HEK293 (cell line): ENCODE measurements around the gene LYPD5.

Source experiments
- ATF2 ChIP-seq: fragments of 450-650 bp; formaldehyde crosslinking; IDR thresholded peaks from 2 replicates; pipeline ENCODE4 v1.5.1; 2016; ENCODE audit warnings: missing biosample characterization, missing genetic modification characterization, low read depth
- HIC1 ChIP-seq: fragments of 450-650 bp; formaldehyde crosslinking; IDR thresholded peaks from 2 replicates; pipeline ENCODE4 v1.5.1; 2016; ENCODE audit warnings: missing biosample characterization, missing genetic modification characterization
- KLF7 ChIP-seq: fragments of 450-650 bp; formaldehyde crosslinking; IDR thresholded peaks from 2 replicates; pipeline ENCODE4 v1.5.1; 2016; ENCODE audit warnings: missing biosample characterization, missing genetic modification characterization, borderline replicate concordance
- MEIS1 ChIP-seq: sonication (generic); formaldehyde crosslinking; IDR thresholded peaks from 2 replicates; pipeline ENCODE4 v1.8.1; 2022; ENCODE audit warnings: missing genetic modification reagents, mild to moderate bottlenecking, borderline replicate concordance
- RBAK ChIP-seq: fragments of 450-650 bp; formaldehyde crosslinking; IDR thresholded peaks from 2 replicates; pipeline ENCODE4 v1.5.1; 2016; ENCODE audit warnings: missing biosample characterization, missing genetic modification characterization
- ZBTB11 ChIP-seq: fragments of 450-650 bp; formaldehyde crosslinking; conservative IDR thresholded peaks from 2 replicates; pipeline ENCODE4 v1.5.1; 2016; ENCODE audit warnings: low read depth, missing biosample characterization, missing genetic modification characterization
- ZBTB17 ChIP-seq: fragments of 450-650 bp; formaldehyde crosslinking; IDR thresholded peaks from 2 replicates; pipeline ENCODE4 v1.5.1; 2016; ENCODE audit warnings: missing biosample characterization, missing genetic modification characterization
- ZEB2 ChIP-seq: fragments of 450-650 bp; formaldehyde crosslinking; IDR thresholded peaks from 2 replicates; pipeline ENCODE4 v1.5.1; 2016; ENCODE audit warnings: missing biosample characterization, missing genetic modification characterization
- ZFHX2 ChIP-seq: fragments of 450-650 bp; formaldehyde crosslinking; conservative IDR thresholded peaks from 2 replicates; pipeline ENCODE4 v1.5.1; 2016; ENCODE audit warnings: missing biosample characterization, missing genetic modification characterization
- ZIC2 ChIP-seq: fragments of 450-650 bp; formaldehyde crosslinking; IDR thresholded peaks from 2 replicates; pipeline ENCODE4 v1.5.1; 2016; ENCODE audit warnings: missing biosample characterization, missing genetic modification characterization
- ZNF114 ChIP-seq: fragments of 450-650 bp; formaldehyde crosslinking; IDR thresholded peaks from 2 replicates; pipeline ENCODE4 v1.5.0; 2017; ENCODE audit warnings: missing biosample characterization, missing genetic modification characterization
- ZNF140 ChIP-seq: fragments of 450-650 bp; formaldehyde crosslinking; IDR thresholded peaks from 2 replicates; pipeline ENCODE4 v1.5.1; 2016; ENCODE audit warnings: missing biosample characterization, missing genetic modification characterization
- ZNF148 ChIP-seq: fragments of 450-650 bp; formaldehyde crosslinking; IDR thresholded peaks from 2 replicates; pipeline ENCODE4 v1.5.0; 2017; ENCODE audit warnings: missing biosample characterization, missing genetic modification characterization, borderline replicate concordance
- ZNF19 ChIP-seq: fragments of 450-650 bp; formaldehyde crosslinking; IDR thresholded peaks from 2 replicates; pipeline ENCODE4; 2016; ENCODE audit warnings: missing biosample characterization, missing genetic modification characterization, low read depth
- ZNF214 ChIP-seq: fragments of 450-650 bp; formaldehyde crosslinking; IDR thresholded peaks from 2 replicates; pipeline ENCODE4 v1.5.1; 2017; ENCODE audit warnings: missing biosample characterization, mild to moderate bottlenecking, missing genetic modification characterization, borderline replicate concordance
- ZNF398 ChIP-seq: fragments of 450-650 bp; formaldehyde crosslinking; IDR thresholded peaks from 2 replicates; pipeline ENCODE4 v1.5.1; 2017; ENCODE audit warnings: missing biosample characterization, missing genetic modification characterization
- ZNF48 ChIP-seq: fragments of 450-650 bp; formaldehyde crosslinking; IDR thresholded peaks from 2 replicates; pipeline ENCODE4 v1.5.1; 2016; ENCODE audit warnings: missing biosample characterization, missing genetic modification characterization
- ZNF514 ChIP-seq: fragments of 450-650 bp; formaldehyde crosslinking; IDR thresholded peaks from 2 replicates; pipeline ENCODE4 v1.5.1; 2016; ENCODE audit warnings: missing biosample characterization, missing genetic modification characterization
- ZNF548 ChIP-seq: fragments of 450-650 bp; formaldehyde crosslinking; IDR thresholded peaks from 2 replicates; pipeline ENCODE4 v1.5.1; 2016; ENCODE audit warnings: missing biosample characterization, missing genetic modification characterization
- ZNF558 ChIP-seq: fragments of 450-650 bp; formaldehyde crosslinking; IDR thresholded peaks from 2 replicates; pipeline ENCODE4 v1.5.1; 2016; ENCODE audit warnings: missing biosample characterization, missing genetic modification characterization
- ZNF585B ChIP-seq: fragments of 450-650 bp; formaldehyde crosslinking; IDR thresholded peaks from 2 replicates; pipeline ENCODE4 v1.5.1; 2016; ENCODE audit warnings: missing biosample characterization, missing genetic modification characterization
- ZNF629 ChIP-seq: fragments of 450-650 bp; formaldehyde crosslinking; IDR thresholded peaks from 2 replicates; pipeline ENCODE4 v1.5.1; 2017; ENCODE audit warnings: missing biosample characterization, missing genetic modification characterization
- ZNF654 ChIP-seq: fragments of 450-650 bp; formaldehyde crosslinking; IDR thresholded peaks from 2 replicates; pipeline ENCODE4 v1.5.1; 2016; ENCODE audit warnings: low read depth, missing biosample characterization, missing genetic modification characterization
- ZNF747 ChIP-seq: fragments of 450-650 bp; formaldehyde crosslinking; IDR thresholded peaks from 2 replicates; pipeline ENCODE4 v1.5.1; 2016; ENCODE audit warnings: missing biosample characterization, missing genetic modification characterization
- ZNF830 ChIP-seq: fragments of 450-650 bp; IDR thresholded peaks from 2 replicates; pipeline ENCODE4 v1.5.0; 2018; ENCODE audit warnings: missing biosample characterization, missing genetic modification characterization, low read depth, mild to moderate bottlenecking, moderate library complexity
- ZSCAN30 ChIP-seq: fragments of 450-650 bp; IDR thresholded peaks from 2 replicates; pipeline ENCODE4 v1.5.1; 2018; ENCODE audit warnings: missing biosample characterization, mild to moderate bottlenecking, missing genetic modification characterization, moderate library complexity
- ZSCAN5A ChIP-seq: fragments of 450-650 bp; formaldehyde crosslinking; IDR thresholded peaks from 2 replicates; pipeline ENCODE4 v1.5.1; 2016; ENCODE audit warnings: missing biosample characterization, missing genetic modification characterization

LYPD5 gene

GRCh38 chr19:43754503-43755255 lies 47.6 kb downstream of the LYPD5 start, which contains the start of gene SMG9 (continued):
- TF ChIP-seq ZNF629 (tag by site-specific recombination) (peak; percentile 85), ZIC2 (tag by site-specific recombination) (peak; percentile 90), ZNF654 (tag by site-specific recombination) (no peak), ZNF148 (tag by site-specific recombination) (no peak), ZBTB17 (tag by site-specific recombination) (peak; percentile 99), ZEB2 (tag by site-specific recombination) (peak; percentile 96), ZNF585B (tag by site-specific recombination) (no peak), MEIS1 (CRISPR knock-in tag) (no peak), ZNF114 (tag by site-specific recombination) (no peak), ZNF19 (no peak), ZNF514 (tag by site-specific recombination) (no peak), HIC1 (no peak), ZNF398 (peak; percentile 90), ZNF830 (tag by site-specific recombination) (no peak), ZFHX2 (peak; percentile 96), KLF7 (peak; percentile 76; the same call in 1 of the 2 replicates), ZNF558 (tag by site-specific recombination) (no peak), ZNF48 (tag by site-specific recombination) (no peak), ZNF214 (no peak), ZNF548 (tag by site-specific recombination) (no peak), ZSCAN30 (tag by site-specific recombination) (peak; percentile 98), ZSCAN5A (tag by site-specific recombination) (peak; percentile 74), ZBTB11 (tag by site-specific recombination) (peak; percentile 70), ZNF747 (no peak), RBAK (tag by site-specific recombination) (no peak), ZNF140 (tag by site-specific recombination) (no peak), ATF2 (tag by site-specific recombination) (no peak)
